Measurements from ENCODE around the gene GGTA1. TPM values are rescaled to one million over a fixed set of nuclear protein-coding genes. Genes with fewer than 3 reads are reported as not detected.

The GGTA1 gene
- total RNA-seq, 1 experiment from 2014 or later: not detected

DNA sequence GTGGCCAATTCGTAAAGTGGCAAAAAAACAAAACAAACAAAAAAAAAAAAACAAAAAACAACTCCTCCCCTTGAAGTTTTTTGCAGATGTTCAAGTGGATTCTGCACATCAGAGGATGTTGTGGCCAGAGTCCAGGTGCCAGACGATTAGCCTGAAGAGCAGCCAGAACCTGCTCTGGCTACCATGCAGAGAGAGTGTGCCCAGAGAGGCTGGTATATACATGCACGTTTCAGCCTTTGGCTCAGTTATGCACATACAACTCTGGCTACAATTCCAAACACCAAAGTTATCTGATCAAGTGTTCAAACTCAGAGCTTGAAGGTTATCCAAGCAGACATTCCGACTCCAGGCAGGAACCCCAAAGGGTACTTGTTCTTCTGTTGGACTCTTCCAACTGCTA, 34.7 kb downstream of the GGTA1 start:
- no peak overlapping the region for H3K4me3 Mint-ChIP-seq
- H3K27ac Mint-ChIP-seq: no peak overlapping the region
- no peaks in the 10 kb centered on the region for H3K9me3 Mint-ChIP-seq
- TF ChIP-seq NFYB (CRISPR knock-in tag; conservative IDR thresholded peaks at IDR 0.05; ENCODE audit: low read depth) (no peak), PRRX2 (CRISPR knock-in tag; IDR thresholded peaks at IDR 0.05) (no peak), ZNF416 (CRISPR knock-in tag; IDR thresholded peaks at IDR 0.05) (no peak), JAZF1 (CRISPR knock-in tag; IDR thresholded peaks at IDR 0.05) (no peak), ZNF423 (CRISPR knock-in tag; IDR thresholded peaks at IDR 0.05) (no peak), JUN (CRISPR knock-in tag; IDR thresholded peaks at IDR 0.05) (no peak), AR (CRISPR knock-in tag; IDR thresholded peaks at IDR 0.05) (no peak), SOX15 (CRISPR knock-in tag; IDR thresholded peaks at IDR 0.05) (no peak), GTF2I (CRISPR knock-in tag; conservative IDR thresholded peaks at IDR 0.05) (no peak), FOXP4 (CRISPR knock-in tag; IDR thresholded peaks at IDR 0.05) (no peak)
- TF ChIP-seq, protein P1, sequence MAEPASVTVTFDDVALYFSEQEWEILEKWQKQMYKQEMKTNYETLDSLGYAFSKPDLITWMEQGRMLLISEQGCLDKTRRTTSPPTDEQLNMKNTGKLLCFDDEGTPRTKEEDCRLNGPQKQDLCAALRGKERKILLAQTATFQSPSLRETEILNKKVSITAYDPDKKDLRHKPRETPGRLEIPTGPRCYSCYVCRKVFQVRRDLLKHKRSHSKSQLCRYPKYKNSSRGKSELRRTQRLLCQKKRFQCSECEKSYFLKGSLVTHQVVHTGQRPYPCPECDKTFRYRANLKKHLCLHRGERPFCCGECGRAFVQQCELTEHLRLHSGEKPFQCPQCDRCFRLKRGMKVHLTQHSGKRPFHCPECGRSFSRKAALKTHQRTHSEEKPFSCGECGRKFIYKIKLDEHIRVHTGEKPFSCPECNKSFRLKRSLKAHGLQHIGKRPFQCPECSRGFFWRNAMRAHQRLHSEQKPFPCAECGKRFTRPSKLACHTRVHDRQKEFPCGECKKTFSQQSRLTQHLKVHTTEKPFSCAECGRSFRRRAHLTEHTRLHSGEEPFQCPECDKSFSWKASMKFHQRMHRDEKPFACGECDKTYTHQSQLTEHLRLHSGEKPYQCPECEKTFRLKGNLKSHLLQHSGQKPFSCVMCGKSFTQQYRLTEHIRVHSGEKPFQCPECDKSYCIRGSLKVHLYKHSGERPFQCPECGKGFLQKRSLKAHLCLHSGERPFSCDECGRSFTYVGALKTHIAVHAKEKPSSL (CRISPR knock-in tag; conservative IDR thresholded peaks at IDR 0.05): no peak
- H3K4me1 Mint-ChIP-seq: peaks cover 21% of the 10 kb centered on the region
- no peaks in the 10 kb centered on the region for H3K36me3 Mint-ChIP-seq
- H3K27me3 Mint-ChIP-seq (ENCODE audit: low read depth): no peaks in the 10 kb centered on the region; the same call in 1 of the 2 replicates
- ATAC-seq (no peak), DNase-seq (ENCODE audit: low spot score) (no peak)
- POLR2A ChIA-PET: no interaction called here
- CTCF ChIA-PET: interaction anchor here (0.7 kb wide), 1 partner anchor 42 kb away, joined by 6 read pairs; no protein-coding TSS in a partner anchor

DNA sequence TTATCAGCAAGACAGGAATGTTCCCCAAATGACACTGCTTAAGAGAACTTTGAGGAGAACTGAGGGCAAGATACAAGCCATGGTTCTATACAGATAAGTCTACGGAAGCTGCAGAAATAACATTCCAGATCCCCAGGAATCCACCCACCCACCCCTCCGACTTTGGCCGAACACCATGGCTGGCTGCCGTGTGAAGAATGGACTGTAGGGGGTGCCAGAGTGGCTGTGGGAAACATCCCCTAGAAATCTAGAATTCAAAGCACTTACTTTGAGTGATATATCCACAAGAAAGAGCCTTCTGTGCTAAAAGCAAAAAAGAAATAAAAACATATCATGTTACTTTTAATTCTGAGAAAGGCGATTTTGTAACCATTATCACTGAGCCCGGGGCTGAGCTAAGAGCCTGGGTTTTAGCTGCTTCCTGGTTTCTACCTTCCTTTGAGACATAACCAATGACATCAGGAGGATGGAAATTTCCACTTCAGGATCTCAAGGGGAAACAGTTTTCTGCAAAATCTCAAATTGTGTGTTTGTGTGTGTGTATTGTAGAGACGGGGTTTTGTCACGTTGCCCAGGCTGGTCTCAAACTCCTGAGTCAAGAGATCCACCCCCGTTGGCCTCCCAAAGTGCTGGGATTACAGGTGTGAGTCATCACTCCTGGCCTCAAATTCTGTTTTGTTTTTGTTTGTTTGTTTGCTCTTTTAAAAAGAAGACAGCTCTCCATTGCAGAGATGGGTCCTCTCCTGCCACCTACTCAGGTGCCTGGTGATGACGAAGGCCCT, 36.4 kb downstream of the GGTA1 start:
- H3K9me3 Mint-ChIP-seq: no peaks in the 10 kb centered on the region
- peak; percentile 82 for DNase-seq (ENCODE audit: low spot score)
- ChIA-PET POLR2A (no interaction called here), CTCF (interaction anchor here (0.5 to 2.7 kb wide), 16 partner anchors 11 to 411 kb away, joined by 3 to 11 read pairs (median 6); partner anchors contain the start of gene GGTA1)
- H3K4me3 Mint-ChIP-seq: no peak overlapping the region
- H3K36me3 Mint-ChIP-seq: no peaks in the 10 kb centered on the region
- peak; percentile 67 for TF ChIP-seq CTCF (IDR thresholded peaks at IDR 0.05)
- TF ChIP-seq, protein P2, sequence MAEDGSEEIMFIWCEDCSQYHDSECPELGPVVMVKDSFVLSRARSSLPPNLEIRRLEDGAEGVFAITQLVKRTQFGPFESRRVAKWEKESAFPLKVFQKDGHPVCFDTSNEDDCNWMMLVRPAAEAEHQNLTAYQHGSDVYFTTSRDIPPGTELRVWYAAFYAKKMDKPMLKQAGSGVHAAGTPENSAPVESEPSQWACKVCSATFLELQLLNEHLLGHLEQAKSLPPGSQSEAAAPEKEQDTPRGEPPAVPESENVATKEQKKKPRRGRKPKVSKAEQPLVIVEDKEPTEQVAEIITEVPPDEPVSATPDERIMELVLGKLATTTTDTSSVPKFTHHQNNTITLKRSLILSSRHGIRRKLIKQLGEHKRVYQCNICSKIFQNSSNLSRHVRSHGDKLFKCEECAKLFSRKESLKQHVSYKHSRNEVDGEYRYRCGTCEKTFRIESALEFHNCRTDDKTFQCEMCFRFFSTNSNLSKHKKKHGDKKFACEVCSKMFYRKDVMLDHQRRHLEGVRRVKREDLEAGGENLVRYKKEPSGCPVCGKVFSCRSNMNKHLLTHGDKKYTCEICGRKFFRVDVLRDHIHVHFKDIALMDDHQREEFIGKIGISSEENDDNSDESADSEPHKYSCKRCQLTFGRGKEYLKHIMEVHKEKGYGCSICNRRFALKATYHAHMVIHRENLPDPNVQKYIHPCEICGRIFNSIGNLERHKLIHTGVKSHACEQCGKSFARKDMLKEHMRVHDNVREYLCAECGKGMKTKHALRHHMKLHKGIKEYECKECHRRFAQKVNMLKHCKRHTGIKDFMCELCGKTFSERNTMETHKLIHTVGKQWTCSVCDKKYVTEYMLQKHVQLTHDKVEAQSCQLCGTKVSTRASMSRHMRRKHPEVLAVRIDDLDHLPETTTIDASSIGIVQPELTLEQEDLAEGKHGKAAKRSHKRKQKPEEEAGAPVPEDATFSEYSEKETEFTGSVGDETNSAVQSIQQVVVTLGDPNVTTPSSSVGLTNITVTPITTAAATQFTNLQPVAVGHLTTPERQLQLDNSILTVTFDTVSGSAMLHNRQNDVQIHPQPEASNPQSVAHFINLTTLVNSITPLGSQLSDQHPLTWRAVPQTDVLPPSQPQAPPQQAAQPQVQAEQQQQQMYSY (CRISPR knock-in tag; IDR thresholded peaks at IDR 0.05): peak; percentile 33; the same call in 1 of the 2 replicates
- TF ChIP-seq TEAD4 (CRISPR knock-in tag; IDR thresholded peaks at IDR 0.05): no peak
- peak; percentile 87 for ATAC-seq
- H3K27ac Mint-ChIP-seq: no peak overlapping the region
- peaks cover 10% of the 10 kb centered on the region for H3K4me1 Mint-ChIP-seq
- no peaks in the 10 kb centered on the region; the same call in 1 of the 2 replicates for H3K27me3 Mint-ChIP-seq (ENCODE audit: low read depth)
